ENCODE results near the gene SLC30A7. TPM values are rescaled to one million over a fixed set of nuclear protein-coding genes. Genes with fewer than 3 reads are reported as not detected.

Gene SLC30A7
- total RNA-seq, 1 experiment from 2014 or later = 20.7 TPM

DNA sequence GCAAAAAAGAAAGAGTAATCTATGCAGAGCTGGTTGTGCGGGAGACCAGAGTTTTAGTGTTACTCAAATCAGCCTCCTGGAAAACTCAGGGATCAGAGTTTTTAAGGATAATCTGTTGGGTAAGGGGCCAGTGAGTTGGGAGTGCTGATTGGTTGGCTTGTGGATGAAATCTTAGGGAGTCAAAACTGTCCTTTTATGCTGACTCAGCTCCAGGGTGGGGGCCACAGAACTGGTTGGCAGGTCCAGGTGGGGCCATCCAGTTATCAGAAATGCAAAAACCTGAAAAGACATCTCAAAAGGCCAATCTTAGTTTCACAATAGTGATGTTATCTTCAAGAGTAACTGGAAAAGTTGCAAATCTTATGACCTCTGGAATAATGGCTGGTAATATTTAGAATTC lies 4.5 kb upstream of the SLC30A7 start:
- Mint-ChIP-seq H3K27ac (no peak overlapping the region), H3K9me3 (peaks cover 46% of the 10 kb centered on the region), H3K36me3 (peaks cover 59% of the 10 kb centered on the region), H3K4me1 (peaks cover 13% of the 10 kb centered on the region), H3K27me3 (ENCODE audit: low read depth) (no peaks in the 10 kb centered on the region), H3K4me3 (no peak overlapping the region)
- CTCF ChIA-PET = no interaction called here
- ATAC-seq (no peak), DNase-seq (ENCODE audit: low spot score) (no peak)
- POLR2A ChIA-PET = no interaction called here
- TF ChIP-seq, protein P1, sequence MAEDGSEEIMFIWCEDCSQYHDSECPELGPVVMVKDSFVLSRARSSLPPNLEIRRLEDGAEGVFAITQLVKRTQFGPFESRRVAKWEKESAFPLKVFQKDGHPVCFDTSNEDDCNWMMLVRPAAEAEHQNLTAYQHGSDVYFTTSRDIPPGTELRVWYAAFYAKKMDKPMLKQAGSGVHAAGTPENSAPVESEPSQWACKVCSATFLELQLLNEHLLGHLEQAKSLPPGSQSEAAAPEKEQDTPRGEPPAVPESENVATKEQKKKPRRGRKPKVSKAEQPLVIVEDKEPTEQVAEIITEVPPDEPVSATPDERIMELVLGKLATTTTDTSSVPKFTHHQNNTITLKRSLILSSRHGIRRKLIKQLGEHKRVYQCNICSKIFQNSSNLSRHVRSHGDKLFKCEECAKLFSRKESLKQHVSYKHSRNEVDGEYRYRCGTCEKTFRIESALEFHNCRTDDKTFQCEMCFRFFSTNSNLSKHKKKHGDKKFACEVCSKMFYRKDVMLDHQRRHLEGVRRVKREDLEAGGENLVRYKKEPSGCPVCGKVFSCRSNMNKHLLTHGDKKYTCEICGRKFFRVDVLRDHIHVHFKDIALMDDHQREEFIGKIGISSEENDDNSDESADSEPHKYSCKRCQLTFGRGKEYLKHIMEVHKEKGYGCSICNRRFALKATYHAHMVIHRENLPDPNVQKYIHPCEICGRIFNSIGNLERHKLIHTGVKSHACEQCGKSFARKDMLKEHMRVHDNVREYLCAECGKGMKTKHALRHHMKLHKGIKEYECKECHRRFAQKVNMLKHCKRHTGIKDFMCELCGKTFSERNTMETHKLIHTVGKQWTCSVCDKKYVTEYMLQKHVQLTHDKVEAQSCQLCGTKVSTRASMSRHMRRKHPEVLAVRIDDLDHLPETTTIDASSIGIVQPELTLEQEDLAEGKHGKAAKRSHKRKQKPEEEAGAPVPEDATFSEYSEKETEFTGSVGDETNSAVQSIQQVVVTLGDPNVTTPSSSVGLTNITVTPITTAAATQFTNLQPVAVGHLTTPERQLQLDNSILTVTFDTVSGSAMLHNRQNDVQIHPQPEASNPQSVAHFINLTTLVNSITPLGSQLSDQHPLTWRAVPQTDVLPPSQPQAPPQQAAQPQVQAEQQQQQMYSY (CRISPR knock-in tag; IDR thresholded peaks at IDR 0.05) = no peak
- no peak for TF ChIP-seq MXD4 (CRISPR knock-in tag; IDR thresholded peaks at IDR 0.05; ENCODE audit: borderline replicate concordance)
- no peak for TF ChIP-seq FOXK1 (CRISPR knock-in tag; IDR thresholded peaks at IDR 0.05)
- TF ChIP-seq IRF2 (CRISPR knock-in tag; IDR thresholded peaks at IDR 0.05; ENCODE audit: borderline replicate concordance, low read depth) = no peak
- no peak for TF ChIP-seq ZNF416 (CRISPR knock-in tag; IDR thresholded peaks at IDR 0.05)
- TF ChIP-seq, protein P2, sequence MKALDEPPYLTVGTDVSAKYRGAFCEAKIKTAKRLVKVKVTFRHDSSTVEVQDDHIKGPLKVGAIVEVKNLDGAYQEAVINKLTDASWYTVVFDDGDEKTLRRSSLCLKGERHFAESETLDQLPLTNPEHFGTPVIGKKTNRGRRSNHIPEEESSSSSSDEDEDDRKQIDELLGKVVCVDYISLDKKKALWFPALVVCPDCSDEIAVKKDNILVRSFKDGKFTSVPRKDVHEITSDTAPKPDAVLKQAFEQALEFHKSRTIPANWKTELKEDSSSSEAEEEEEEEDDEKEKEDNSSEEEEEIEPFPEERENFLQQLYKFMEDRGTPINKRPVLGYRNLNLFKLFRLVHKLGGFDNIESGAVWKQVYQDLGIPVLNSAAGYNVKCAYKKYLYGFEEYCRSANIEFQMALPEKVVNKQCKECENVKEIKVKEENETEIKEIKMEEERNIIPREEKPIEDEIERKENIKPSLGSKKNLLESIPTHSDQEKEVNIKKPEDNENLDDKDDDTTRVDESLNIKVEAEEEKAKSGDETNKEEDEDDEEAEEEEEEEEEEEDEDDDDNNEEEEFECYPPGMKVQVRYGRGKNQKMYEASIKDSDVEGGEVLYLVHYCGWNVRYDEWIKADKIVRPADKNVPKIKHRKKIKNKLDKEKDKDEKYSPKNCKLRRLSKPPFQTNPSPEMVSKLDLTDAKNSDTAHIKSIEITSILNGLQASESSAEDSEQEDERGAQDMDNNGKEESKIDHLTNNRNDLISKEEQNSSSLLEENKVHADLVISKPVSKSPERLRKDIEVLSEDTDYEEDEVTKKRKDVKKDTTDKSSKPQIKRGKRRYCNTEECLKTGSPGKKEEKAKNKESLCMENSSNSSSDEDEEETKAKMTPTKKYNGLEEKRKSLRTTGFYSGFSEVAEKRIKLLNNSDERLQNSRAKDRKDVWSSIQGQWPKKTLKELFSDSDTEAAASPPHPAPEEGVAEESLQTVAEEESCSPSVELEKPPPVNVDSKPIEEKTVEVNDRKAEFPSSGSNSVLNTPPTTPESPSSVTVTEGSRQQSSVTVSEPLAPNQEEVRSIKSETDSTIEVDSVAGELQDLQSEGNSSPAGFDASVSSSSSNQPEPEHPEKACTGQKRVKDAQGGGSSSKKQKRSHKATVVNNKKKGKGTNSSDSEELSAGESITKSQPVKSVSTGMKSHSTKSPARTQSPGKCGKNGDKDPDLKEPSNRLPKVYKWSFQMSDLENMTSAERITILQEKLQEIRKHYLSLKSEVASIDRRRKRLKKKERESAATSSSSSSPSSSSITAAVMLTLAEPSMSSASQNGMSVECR (CRISPR knock-in tag; IDR thresholded peaks at IDR 0.05; ENCODE audit: borderline replicate concordance) = no peak
- TF ChIP-seq CREM (CRISPR knock-in tag; IDR thresholded peaks at IDR 0.05) = no peak
- TF ChIP-seq ZNF671 (CRISPR knock-in tag; IDR thresholded peaks at IDR 0.05) = no peak
- TF ChIP-seq, protein P3, sequence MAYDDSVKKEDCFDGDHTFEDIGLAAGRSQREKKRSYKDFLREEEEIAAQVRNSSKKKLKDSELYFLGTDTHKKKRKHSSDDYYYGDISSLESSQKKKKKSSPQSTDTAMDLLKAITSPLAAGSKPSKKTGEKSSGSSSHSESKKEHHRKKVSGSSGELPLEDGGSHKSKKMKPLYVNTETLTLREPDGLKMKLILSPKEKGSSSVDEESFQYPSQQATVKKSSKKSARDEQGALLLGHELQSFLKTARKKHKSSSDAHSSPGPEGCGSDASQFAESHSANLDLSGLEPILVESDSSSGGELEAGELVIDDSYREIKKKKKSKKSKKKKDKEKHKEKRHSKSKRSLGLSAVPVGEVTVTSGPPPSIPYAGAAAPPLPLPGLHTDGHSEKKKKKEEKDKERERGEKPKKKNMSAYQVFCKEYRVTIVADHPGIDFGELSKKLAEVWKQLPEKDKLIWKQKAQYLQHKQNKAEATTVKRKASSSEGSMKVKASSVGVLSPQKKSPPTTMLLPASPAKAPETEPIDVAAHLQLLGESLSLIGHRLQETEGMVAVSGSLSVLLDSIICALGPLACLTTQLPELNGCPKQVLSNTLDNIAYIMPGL (CRISPR knock-in tag; IDR thresholded peaks at IDR 0.05) = no peak
- TF ChIP-seq NR2C2 (CRISPR knock-in tag; IDR thresholded peaks at IDR 0.05) = no peak
- TF ChIP-seq CBFB (CRISPR knock-in tag; IDR thresholded peaks at IDR 0.05; ENCODE audit: low read depth) = no peak
- TF ChIP-seq GRHL2 (CRISPR knock-in tag; IDR thresholded peaks at IDR 0.05; ENCODE audit: insufficient replicate concordance, severe bottlenecking) = no peak
- no peak for TF ChIP-seq OVOL2 (CRISPR knock-in tag; IDR thresholded peaks at IDR 0.05; ENCODE audit: borderline replicate concordance)
- no peak for TF ChIP-seq ETV6 (CRISPR knock-in tag; IDR thresholded peaks at IDR 0.05)
- TF ChIP-seq, protein P4, sequence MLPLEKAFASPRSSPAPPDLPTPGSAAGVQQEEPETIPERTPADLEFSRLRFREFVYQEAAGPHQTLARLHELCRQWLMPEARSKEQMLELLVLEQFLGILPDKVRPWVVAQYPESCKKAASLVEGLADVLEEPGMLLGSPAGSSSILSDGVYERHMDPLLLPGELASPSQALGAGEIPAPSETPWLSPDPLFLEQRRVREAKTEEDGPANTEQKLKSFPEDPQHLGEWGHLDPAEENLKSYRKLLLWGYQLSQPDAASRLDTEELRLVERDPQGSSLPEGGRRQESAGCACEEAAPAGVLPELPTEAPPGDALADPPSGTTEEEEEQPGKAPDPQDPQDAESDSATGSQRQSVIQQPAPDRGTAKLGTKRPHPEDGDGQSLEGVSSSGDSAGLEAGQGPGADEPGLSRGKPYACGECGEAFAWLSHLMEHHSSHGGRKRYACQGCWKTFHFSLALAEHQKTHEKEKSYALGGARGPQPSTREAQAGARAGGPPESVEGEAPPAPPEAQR (CRISPR knock-in tag; IDR thresholded peaks at IDR 0.05) = no peak
- TF ChIP-seq, protein P5, sequence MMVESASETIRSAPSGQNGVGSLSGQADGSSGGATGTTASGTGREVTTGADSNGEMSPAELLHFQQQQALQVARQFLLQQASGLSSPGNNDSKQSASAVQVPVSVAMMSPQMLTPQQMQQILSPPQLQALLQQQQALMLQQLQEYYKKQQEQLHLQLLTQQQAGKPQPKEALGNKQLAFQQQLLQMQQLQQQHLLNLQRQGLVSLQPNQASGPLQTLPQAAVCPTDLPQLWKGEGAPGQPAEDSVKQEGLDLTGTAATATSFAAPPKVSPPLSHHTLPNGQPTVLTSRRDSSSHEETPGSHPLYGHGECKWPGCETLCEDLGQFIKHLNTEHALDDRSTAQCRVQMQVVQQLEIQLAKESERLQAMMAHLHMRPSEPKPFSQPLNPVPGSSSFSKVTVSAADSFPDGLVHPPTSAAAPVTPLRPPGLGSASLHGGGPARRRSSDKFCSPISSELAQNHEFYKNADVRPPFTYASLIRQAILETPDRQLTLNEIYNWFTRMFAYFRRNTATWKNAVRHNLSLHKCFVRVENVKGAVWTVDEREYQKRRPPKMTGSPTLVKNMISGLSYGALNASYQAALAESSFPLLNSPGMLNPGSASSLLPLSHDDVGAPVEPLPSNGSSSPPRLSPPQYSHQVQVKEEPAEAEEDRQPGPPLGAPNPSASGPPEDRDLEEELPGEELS (CRISPR knock-in tag; IDR thresholded peaks at IDR 0.05) = no peak
